HepG2 (cell line): ENCODE results near the gene FLAD1. TPM values are rescaled to one million over a fixed set of nuclear protein-coding genes. Genes with fewer than 3 reads are reported as not detected.

Experiments
- CHCHD3 ChIP-seq: sonication (generic); formaldehyde crosslinking; IDR thresholded peaks from 2 replicates; pipeline ENCODE4 v1.8.0; 2022; ENCODE audit warnings: mild to moderate bottlenecking, missing genetic modification reagents, moderate library complexity
- ISX ChIP-seq: sonication (generic); formaldehyde crosslinking; conservative IDR thresholded peaks from 2 replicates; pipeline ENCODE4 v1.5.0; 2020; ENCODE audit warnings: missing genetic modification reagents
- MAFK ChIP-seq, 2 experiments: IDR thresholded peaks in 1 of 2; conservative IDR thresholded peaks in 1 of 2; 2 replicates each; pipeline ENCODE4 v1.6.1; 2011; ENCODE audit warnings: improper control_type of control experiment in 2 of 2, low read length in 2 of 2
- RFX5 ChIP-seq: IDR thresholded peaks from 2 replicates; pipeline ENCODE4 v1.6.1; 2011; ENCODE audit warnings: low read depth, low read length, improper control_type of control experiment
- ZNF232 ChIP-seq: sonication (generic); formaldehyde crosslinking; IDR thresholded peaks from 2 replicates; pipeline ENCODE4 v1.4.0; 2020; ENCODE audit warnings: missing genetic modification reagents, borderline replicate concordance
- ZNF709 ChIP-seq: sonication (generic); formaldehyde crosslinking; IDR thresholded peaks from 2 replicates; pipeline ENCODE4 v1.5.0; 2020; ENCODE audit warnings: mild to moderate bottlenecking, missing genetic modification reagents
- ZNF788 ChIP-seq: sonication (generic); formaldehyde crosslinking; IDR thresholded peaks from 2 replicates; pipeline ENCODE4 v1.5.0; 2020; ENCODE audit warnings: mild to moderate bottlenecking, missing genetic modification reagents, borderline replicate concordance
- polyA plus RNA-seq, 8 experiments: library from polyadenylated mRNA; depleted of rRNA in 3 of 8; stranded (reverse) in 7 of 8; unstranded in 1 of 8; fragments of >200 nt; fragmentation: Illumina TruSeq in 4 of 8; extraction: Trizol in 4 of 8; gene quantifications; 2 replicates each; pipeline versions ENCODE4 v1.2.1 to v1.2.3, GENCODE V29; 2011 to 2016; ENCODE audit warnings: low read depth in 4 of 8, missing spikeins in 1 of 8, mixed read lengths in 1 of 8; ENCODE audit not compliant: insufficient read depth in 1 of 8
- total RNA-seq, 5 experiments: library from RNA; depleted of rRNA; stranded (reverse); fragments of >200 nt; fragmentation: Illumina TruSeq; extraction: Trizol; gene quantifications; 2 replicates each; pipeline ENCODE4 v1.2.3, GENCODE V29; 2016; ENCODE audit warnings: low read depth in 1 of 5
- TF ChIP-seq, protein P1 (sequence below): sonication (generic); formaldehyde crosslinking; IDR thresholded peaks from one replicate; pipeline ENCODE4 v1.5.1; 2020; ENCODE audit warnings: mild to moderate bottlenecking, missing genetic modification reagents; ENCODE audit errors: not compliant biosample characterization
- TF ChIP-seq, protein P2 (sequence below): IDR thresholded peaks from 2 replicates; pipeline ENCODE4 v1.6.1; 2016
- TF ChIP-seq, protein P3 (sequence below): IDR thresholded peaks from 2 replicates; pipeline ENCODE4 v1.6.1; 2016

Gene FLAD1
- total and polyA plus RNA-seq, 2 of the 13 experiments (the other 11 are each of a cell fraction or from before 2014, with no cell fraction given), result 25.9 to 32.8 TPM

DNA sequence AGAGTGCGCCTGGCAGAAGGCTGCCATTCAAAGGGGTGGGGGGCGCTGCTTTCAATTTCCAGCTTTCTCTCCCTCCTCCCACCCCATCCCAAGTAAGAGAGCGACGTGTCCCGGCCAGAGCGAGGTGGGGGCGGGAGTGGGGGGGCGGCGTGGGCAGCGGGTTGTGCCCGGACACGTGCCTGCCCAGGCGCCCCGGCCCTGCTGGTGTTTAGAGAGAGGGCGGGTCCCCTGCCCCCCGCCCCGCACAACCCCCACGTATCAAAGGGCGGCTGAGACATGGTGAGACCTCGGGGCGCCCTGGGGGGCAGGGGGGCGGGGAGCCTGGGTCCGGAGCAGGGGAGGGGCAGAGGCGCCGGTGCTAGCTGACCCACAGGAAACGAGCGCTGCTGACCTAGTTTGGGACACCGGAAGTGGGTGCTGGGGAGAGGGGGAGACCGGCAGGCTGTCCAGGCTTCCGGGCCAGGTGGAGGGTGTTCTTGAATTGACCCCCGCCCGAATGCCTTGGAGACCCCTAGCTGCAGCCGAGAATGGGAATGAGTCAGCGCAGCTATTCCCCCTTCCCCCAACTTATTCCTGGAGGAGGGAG is 20.7 kb downstream of the FLAD1 start (continued):
- TF ChIP-seq, protein P1, sequence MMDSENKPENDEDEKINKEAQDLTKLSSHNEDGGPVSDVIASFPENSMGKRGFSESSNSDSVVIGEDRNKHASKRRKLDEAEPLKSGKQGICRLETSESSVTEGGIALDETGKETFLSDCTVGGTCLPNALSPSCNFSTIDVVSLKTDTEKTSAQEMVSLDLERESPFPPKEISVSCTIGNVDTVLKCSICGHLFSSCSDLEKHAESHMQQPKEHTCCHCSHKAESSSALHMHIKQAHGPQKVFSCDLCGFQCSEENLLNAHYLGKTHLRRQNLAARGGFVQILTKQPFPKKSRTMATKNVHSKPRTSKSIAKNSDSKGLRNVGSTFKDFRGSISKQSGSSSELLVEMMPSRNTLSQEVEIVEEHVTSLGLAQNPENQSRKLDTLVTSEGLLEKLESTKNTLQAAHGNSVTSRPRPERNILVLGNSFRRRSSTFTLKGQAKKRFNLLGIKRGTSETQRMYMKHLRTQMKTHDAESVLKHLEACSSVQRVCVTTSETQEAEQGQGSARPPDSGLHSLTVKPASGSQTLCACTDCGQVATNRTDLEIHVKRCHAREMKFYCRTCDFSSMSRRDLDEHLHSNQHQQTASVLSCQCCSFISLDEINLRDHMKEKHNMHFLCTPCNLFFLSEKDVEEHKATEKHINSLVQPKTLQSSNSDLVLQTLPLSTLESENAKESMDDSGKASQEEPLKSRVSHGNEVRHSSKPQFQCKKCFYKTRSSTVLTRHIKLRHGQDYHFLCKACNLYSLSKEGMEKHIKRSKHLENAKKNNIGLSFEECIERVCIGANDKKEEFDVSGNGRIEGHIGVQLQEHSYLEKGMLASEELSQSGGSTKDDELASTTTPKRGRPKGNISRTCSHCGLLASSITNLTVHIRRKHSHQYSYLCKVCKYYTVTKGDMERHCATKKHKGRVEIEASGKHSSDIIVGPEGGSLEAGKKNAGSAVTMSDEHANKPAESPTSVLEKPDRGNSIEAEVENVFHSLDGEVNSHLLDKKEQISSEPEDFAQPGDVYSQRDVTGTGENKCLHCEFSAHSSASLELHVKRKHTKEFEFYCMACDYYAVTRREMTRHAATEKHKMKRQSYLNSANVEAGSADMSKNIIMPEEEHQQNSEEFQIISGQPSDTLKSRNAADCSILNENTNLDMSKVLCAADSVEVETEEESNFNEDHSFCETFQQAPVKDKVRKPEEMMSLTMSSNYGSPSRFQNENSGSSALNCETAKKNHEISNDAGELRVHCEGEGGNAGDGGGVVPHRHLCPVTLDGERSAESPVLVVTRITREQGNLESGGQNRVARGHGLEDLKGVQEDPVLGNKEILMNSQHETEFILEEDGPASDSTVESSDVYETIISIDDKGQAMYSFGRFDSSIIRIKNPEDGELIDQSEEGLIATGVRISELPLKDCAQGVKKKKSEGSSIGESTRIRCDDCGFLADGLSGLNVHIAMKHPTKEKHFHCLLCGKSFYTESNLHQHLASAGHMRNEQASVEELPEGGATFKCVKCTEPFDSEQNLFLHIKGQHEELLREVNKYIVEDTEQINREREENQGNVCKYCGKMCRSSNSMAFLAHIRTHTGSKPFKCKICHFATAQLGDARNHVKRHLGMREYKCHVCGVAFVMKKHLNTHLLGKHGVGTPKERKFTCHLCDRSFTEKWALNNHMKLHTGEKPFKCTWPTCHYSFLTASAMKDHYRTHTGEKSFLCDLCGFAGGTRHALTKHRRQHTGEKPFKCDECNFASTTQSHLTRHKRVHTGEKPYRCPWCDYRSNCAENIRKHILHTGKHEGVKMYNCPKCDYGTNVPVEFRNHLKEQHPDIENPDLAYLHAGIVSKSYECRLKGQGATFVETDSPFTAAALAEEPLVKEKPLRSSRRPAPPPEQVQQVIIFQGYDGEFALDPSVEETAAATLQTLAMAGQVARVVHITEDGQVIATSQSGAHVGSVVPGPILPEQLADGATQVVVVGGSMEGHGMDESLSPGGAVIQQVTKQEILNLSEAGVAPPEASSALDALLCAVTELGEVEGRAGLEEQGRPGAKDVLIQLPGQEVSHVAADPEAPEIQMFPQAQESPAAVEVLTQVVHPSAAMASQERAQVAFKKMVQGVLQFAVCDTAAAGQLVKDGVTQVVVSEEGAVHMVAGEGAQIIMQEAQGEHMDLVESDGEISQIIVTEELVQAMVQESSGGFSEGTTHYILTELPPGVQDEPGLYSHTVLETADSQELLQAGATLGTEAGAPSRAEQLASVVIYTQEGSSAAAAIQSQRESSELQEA (CRISPR knock-in tag), result no peak
- TF ChIP-seq, protein P2, sequence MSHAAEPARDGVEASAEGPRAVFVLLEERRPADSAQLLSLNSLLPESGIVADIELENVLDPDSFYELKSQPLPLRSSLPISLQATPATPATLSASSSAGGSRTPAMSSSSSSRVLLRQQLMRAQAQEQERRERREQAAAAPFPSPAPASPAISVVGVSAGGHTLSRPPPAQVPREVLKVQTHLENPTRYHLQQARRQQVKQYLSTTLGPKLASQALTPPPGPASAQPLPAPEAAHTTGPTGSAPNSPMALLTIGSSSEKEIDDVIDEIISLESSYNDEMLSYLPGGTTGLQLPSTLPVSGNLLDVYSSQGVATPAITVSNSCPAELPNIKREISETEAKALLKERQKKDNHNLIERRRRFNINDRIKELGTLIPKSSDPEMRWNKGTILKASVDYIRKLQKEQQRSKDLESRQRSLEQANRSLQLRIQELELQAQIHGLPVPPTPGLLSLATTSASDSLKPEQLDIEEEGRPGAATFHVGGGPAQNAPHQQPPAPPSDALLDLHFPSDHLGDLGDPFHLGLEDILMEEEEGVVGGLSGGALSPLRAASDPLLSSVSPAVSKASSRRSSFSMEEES (CRISPR knock-in tag), result 0 out of 2 replicates have a peak, but pooled peaks have one; percentile 26
- no peak for TF ChIP-seq ZNF232 (CRISPR knock-in tag)
- TF ChIP-seq ZNF709 (CRISPR knock-in tag), result no peak; the same call in 1 of the 2 replicates
- no peak for TF ChIP-seq CHCHD3 (CRISPR knock-in tag)
- TF ChIP-seq, protein P3, sequence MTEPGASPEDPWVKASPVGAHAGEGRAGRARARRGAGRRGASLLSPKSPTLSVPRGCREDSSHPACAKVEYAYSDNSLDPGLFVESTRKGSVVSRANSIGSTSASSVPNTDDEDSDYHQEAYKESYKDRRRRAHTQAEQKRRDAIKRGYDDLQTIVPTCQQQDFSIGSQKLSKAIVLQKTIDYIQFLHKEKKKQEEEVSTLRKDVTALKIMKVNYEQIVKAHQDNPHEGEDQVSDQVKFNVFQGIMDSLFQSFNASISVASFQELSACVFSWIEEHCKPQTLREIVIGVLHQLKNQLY (CRISPR knock-in tag), result peak; percentile 55; the same call in 1 of the 2 replicates
- no peak for TF ChIP-seq MAFK (conservative IDR thresholded peaks at IDR 0.05 in 1 of 2, IDR thresholded peaks at IDR 0.05 in 1 of 2; ENCODE audit: low read length in 2 of 2)
- 0 out of 2 replicates have a peak, but pooled peaks have one; percentile 26 for TF ChIP-seq ZNF788 (CRISPR knock-in tag)
- no peak for TF ChIP-seq ISX (CRISPR knock-in tag)
- TF ChIP-seq RFX5, result no peak
